NCI-H1436 (cell line): Measurements from ENCODE around the gene C1orf146.
"Not testable (repeated sequence)": the region's sequence is repeated elsewhere in the genome, so short reads cannot be mapped to it uniquely, and the experiment has no call there.

ENCODE experiments used
- DNase-seq: peaks from one replicate; lab custom pipeline; 2025; lab: John Stamatoyannopoulos, UW

Gene C1orf146

GRCh38 chr1:92217721-92218120 lies at the start of gene C1orf146:
TSS of gene C1orf146 (plus strand) at chr1:92217915. CDS start at chr1:92231421, 13,506 bp downstream.
- no peak for DNase-seq

DNA sequence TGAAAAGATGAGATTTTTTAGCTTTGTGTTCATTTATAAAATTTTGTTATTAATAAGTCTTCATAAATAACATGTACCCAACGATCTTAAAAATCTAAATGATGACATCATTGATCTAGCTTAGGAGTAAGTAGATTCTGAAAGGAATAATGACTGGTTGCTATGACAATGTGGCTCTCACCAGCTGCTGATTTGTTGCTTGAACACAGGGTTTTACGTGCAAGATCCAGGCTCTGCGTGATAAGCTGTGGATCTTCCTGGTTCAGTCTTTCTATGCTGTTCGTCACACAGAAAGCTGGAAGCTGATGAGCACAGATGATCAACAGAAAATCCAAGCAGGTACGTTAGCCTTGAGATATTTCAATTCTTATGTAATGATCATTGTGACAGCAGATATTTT lies 49.1 kb upstream of the C1orf146 start:
- no peak for DNase-seq

DNA sequence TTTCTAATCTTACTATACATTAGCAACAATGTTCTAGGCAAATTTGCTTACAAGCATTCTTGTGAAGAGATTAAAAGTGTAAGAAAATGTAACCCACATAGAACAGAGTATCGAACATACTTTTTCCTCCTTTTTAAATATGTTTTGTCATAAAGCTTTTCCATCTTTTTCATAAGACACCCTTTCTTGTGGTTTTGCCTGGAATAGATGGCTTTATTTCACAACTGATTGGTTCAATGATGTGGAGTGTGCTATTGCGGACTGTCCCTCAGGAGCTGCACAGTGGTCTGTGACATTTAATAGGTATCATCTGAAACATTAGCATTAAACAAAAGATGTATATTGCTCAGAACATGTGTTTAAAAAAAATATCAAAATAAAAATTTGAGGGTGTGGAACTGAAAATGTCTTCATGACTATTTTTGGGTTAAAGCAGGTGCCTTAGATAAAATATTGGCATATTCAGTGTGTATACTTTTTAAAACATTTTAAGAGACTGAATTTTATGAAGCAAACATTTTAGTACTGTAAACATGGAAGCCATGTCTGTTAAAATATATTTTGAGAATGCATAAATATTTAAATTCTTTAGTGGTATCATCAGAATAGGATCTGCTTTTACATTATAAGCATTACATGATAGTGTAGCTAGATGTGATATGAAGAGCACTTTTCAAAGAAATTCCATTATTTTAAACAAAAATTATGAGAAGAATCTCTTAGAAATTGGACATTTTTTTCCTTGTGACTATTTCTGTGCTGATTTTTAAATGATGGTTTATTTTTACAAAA lies 48.3 kb upstream of the C1orf146 start:
- DNase-seq = no peak

GRCh38 chr1:92184632-92185031 lies 33.1 kb upstream of the C1orf146 start:
- no peak for DNase-seq

DNA sequence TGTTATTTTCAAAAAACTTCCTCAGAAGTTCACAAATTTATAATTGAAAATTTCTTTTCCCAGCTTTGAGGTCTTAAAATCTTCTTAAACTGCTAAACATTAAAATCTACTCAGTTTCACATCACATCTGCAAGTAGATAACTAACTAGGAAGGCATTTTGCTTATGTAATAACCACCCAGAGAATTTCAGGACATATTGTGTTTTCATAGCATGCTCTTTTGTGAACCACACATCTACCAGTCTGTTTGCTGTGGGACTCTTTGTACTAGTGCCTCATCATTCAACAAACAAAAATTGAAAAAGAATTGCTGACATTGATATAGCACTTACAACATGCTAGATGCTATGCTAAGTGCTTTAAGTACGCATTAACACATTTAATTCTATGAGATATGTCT lies 31.6 kb upstream of the C1orf146 start:
- DNase-seq = no peak

- DNase-seq = no peak
Measured at GRCh38 chr1:92188436-92189255, 29.1 kb upstream of the C1orf146 start.

DNA sequence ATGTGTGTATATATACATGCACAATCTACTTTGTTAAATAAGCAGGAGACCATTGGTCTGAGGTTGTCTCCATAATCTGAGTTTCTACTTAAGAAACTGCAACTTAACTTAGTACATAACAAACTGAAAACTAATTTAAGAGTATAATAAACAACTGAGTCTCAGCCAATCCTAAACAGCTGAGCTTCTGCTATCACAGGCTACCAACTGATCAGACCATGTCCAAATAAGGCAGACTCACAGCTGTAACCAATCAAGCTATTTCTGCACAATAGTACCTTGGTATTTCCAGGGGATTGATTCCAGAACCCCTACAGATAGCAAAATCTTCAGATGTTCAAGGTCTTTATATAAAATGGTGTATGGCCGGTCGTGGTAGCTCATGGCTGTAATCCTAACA lies 26.0 kb upstream of the C1orf146 start:
- no peak for DNase-seq

DNA sequence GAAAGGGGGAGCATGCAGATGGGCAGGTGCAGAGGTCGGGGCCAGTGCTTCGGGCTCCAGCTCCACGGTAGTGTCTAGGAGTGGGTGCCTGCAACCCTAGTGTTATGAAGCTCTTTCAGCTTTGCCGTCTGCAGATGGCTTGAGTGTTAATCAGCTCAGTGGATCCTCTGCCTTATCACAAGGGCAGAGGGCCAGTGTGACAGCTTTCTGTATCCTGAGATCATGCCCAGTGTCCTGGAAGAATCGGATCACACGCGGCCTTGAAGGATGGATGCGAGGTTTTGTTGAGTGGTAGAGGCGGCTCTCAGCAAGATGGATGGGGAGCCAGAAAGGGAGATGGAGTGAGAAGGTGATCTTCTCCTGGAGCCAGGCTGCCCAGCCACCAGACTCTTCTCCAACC lies 25.5 kb upstream of the C1orf146 start:
- DNase-seq = no peak

DNA sequence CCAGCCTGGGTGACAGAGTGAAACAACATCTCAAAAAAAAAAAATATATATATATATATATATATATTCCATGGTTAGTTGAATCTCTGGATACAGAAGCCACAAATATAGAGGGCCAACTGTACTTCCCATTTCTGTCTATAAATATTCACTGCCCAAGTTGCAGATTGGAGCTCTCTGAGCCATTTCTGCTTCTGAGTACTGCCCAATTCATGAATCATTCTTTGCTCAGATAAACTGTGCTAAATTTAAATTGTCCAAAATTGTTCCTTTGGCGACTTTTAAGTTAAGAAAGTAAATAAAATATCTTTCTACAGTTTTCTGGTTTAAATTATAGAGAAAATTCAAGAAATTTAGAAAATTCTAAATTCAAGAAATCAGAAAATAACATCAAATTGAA lies 23.2 kb upstream of the C1orf146 start:
- no peak for DNase-seq

DNA sequence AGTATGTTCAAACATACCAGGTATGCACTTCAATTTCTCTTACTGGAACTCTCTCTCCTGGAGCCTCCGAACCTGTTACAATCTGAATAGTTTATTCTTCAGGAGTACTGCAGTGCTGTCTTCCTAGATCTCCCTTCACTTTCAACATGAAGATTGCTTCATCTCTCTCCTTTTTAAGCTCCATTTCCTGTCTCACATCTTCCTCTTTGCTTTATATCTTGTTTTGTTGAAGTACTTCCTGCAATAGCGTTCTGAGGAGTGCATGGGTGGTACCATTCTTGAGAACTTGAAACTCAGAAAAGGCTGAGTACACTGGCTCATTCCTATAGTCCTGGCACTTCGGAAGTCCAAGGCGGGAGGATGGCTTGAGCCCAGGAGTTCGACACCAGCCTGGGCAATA lies 15.7 kb upstream of the C1orf146 start:
- DNase-seq = no peak

- no peak for DNase-seq
Measured at GRCh38 chr1:92203105-92203504, 14.6 kb upstream of the C1orf146 start.

DNA sequence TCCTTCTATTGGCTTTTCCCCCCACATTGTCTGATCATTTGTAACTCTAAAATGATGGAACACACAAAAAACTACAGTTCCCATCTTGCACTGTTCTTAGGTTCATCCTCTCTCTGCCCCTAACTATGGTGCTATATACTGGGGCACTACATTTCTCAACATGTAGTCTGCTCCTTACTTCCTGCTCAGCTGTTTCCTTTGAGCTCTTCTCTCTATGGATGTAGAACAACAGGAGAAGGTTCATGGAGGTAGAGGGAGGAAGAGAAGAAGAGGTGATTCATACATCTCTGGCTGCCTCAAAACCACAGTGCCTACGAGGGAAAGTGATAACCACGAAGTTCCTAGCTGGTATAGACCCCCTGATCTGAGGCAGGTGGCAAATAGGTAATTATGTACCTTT lies 7.0 kb upstream of the C1orf146 start:
- no peak for DNase-seq

GRCh38 chr1:92211166-92211565 lies 6.5 kb upstream of the C1orf146 start:
- no peak for DNase-seq

- no peak for DNase-seq
Measured at GRCh38 chr1:92218559-92218958, 844 bp downstream of the C1orf146 start.

- DNase-seq = no peak
Measured at GRCh38 chr1:92219028-92219427, 1.3 kb downstream of the C1orf146 start.

- no peak for DNase-seq
Measured at GRCh38 chr1:92228401-92228800, 10.7 kb downstream of the C1orf146 start.

- no peak for DNase-seq
Measured at GRCh38 chr1:92230736-92231135, 13.0 kb downstream of the C1orf146 start.

DNA sequence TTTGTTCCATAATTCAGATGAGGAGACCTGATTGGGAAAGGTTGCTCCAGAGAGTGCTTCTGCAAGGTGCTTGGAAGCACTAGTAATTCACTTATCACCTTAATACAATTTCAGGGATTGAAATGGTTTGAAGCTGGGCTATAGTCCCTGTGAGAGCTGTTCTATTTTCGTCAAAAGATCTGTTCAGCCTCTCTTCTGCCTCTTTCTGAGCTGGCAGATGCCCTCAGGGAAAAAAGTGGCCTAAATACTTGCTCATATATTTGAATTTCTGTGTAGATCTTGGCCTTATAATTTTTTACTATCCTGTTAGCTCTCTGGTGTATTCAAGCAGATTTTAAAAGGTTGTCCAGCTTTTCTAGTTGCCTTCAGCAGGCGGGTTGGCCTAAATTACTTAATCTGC lies 22.3 kb downstream of the C1orf146 start:
- DNase-seq = no peak

- no peak for DNase-seq
Measured at GRCh38 chr1:92244376-92244775, 26.7 kb downstream of the C1orf146 start.

- not testable (repeated sequence) for DNase-seq
Measured at GRCh38 chr1:92254714-92255113, 37.0 kb downstream of the C1orf146 start.

DNA sequence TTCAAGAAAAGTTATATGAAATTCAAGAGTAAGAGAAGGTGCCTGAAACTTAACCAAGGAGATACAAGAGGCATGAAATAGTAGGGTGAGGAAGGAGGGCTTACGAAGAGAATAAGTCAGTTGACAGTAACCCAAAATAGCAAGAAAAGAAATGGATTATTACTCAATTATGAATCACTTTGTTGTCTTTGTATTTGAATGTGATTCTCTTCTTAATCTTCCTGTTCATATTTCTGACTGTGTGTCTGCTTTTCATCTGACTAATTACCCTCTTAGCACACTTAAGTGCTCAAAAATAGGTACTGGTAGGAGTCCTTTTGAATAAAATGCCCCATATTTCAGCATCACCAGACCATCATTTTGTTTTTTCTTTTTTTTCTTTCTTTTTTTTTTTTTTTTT lies 41.6 kb downstream of the C1orf146 start:
- no peak for DNase-seq

DNA sequence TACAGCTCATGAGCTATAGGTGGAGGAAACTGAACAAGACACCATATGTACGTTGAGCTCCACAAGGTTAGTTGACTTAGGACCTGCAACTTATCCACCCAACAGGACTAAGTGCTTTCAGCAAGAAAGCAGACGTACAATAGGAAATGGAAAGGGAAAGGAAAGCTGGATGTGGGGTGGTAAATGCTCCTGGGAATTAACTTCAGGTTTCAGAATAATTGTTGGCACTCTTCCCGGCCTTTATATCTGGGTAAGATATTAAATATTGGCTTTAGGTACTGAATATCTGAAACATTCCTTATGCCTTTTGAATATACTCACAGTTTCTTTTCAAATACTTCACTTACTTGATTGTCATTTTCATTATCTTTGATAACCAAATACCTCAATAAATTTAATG lies 44.8 kb downstream of the C1orf146 start:
- no peak for DNase-seq

GRCh38 chr1:92273039-92273438 lies 55.3 kb downstream of the C1orf146 start:
- DNase-seq = no peak
